Measurements from ENCODE around the gene CREB3L4.

CREB3L4 gene

DNA sequence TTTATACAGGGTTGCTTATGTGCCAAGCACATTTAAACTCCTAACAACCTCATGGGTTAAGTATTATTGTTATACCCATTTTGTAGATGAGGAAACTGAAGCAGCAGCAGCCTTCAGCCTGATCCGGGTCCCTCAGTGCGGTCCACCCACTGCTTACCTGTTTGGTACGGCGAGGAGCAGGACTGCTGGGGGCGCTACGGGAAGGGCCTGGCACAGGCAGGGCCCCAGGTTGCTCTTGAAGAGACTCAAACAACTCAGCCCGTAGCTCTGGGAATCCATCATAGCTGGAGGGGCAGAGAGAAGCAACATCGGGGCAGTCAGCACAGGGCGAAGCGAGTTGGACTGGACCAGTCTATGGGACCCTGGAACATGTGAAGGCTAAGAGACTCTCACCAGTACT is 30.4 kb upstream of the CREB3L4 start:
- no peak for DNase-seq

DNA sequence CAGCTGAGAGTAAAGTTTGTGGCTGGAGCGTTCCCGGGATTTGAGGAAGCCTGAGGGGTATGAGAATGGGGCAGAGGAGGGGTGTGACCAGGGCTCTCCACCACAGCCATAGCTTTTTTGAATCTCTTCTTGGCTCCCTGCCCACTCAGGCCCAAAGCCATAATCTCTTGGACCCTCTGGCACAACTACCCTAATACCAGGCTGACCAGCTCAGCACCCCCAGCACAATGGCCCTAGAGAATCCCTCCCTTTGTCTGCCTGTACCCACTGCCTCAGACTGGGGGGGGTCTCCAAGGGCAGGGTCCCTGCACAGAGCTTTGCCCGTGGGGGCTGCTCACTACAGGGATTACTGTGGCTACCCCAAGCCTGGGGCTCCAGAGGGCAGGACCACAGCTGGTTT is 28.7 kb upstream of the CREB3L4 start:
- no peak for DNase-seq

DNA sequence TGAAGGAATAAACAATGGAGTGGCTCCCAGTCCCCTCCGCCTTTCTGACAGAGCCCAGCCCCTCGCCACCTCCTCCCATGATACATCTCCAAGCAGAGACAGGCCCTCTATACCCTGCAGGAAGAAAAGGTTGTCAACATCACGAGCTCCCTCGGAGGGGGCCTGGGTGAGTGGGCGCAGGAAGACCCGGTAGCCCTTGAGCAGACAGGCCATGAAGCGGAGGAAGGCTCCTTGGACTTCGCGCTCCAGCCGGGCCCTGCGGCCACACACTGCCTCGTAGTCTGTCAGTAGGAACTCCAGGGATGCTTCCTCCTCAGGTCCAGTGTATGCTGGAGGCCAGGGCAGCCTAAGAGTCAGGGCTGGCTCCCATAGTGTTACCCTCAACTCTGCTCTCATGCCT is 28.2 kb upstream of the CREB3L4 start:
- no peak for DNase-seq

DNA sequence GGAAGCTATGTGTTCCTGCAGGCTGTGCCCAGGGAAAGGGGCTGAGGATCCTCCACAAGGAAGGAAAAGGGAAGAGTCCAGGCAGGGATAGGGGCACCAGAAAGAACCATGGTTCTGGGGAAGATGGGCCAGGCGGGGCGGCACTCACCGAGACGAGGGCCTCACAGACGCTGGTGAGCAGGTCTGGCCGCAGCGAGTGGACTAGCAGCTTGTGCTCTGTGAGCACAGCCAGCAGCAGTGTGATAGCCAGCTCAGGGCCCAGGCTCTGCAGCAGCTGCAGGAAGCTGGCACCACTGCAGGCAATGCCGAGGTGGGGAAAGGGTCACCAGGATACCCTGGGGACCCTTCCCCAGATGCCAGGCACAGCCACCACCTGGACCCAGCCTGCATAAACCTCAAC is 26.9 kb upstream of the CREB3L4 start:
- DNase-seq = no peak

DNA sequence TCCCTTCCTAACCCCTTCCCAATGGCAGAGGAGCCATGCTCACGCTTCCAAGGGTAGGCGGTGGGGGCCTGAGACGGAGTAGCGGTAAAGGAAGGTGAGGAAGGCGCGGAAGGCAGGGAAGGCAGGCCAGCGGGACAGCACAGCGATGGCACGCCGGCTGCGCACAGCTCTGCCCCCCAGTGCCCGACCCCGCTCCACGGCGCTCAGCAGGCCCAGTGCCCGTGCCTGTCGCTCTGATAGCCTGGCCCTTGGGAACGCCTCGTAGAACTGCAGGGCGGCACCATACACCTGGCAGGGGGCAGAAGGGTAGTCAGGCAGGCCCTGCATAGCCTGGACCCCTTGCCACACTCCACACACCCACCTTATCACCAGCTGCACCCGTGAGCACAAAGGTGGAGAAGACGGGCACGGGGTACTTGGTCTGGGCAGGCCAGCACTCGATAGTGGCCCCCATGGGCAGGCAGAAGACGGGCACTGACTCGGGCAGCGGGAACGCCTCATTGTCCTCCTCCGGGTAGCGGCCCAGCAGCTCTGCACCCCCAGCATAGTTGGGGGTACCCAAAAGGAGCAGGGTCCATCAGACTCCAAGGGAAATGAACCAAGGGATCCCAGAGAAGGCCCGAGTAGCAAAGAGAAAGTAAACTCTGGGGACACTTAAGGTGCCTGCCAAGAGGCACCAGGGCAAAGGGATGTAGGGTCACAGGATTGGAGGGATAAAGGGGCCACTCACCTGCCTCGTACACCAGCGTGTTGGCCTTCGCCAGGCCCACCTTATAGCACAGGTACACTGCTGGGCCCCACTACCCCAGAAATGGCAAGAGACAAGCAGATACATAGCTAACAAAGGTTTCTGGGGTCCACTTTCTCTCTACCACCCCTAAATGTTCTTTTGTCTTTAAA is 25.6 kb upstream of the CREB3L4 start:
- no peak for DNase-seq

DNA sequence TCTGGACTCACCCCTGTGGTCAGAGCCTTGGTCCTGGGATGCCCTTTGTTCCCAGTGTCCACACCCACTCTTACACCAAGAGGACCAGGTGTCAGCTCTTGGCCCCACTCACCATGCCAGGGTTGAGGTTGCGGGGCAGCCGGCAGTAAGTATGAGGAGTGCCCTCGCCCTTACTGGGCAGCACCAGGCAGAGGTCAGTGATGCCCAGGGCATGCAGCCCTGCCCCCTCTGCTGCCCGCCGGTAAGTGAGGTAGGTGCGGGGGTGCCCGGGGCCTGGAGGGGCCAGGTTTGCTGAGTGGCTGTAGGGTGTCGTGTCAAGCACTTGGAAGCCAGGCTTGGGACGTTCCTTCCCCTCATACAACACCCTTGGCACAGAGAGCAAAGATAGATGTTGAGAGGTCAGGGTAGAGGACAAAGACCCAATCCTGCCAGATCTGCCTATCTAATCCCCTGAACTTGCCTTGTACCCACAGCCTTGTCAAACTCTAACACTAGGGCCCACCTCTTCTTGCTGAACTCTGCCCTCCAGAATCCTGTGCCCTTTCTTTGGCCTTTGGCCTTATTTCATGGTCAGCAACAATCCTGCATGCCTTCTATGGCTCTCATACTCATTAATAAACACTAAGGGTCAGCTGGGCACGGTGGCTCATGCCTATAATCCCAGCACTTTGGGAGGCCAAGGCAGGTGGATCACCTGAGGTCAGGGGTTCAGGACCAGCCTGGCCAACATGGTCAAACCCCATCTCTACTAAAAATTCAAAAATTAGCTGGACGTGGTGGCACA is 24.7 kb upstream of the CREB3L4 start:
- no peak for DNase-seq

DNA sequence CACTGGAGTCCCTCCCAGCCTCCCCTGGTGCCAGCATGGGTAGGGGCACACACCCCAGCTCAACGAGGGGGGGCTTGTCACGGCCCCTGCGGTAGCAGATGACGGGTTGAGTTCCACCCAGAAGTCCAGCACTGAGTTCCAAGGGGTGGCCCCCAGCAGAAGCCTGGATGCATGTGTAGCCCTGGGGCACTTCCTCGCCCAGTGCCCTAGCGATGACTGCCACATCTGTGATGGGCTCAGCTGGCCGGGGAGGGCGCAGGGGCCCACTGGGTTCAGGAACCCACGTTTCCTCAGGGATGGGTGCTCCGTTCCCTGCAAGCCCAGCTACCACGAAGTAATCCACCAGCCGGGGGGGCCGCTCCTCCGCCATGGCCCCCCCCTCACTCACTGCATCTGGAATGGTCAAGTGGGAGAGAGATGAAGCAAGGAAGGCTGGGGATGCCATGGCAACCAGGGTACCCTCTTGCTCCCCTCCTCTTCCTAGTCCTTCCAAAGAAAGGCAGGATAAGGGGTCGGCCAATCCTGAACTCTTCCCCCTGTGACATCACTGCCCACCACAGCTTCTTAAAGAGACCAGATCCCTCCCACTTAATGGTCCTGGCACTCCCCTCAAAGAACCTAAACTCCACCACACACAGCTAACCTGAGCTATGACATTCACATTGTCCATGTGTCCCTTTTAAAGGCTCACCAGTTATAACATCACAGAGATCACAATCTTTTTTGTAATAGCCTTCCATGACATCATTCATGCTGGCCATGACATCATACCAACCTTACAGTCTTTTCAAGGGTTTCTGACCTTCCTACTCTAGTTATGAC is 23.5 kb upstream of the CREB3L4 start:
- DNase-seq = no peak

DNA sequence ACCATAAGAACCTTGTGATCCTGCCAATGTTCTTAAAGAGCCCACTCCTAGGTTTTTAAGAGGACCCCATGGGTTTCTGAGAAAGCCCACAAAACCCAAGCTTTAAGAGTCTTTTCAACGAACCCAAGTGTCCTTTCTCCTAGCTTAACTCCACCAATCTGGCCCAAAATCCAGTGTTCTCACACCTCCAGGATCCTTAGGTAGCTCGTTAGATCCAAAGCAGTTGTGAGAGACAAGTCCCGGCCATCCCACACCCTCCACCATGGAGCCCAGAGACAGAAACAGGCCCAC is 22.9 kb upstream of the CREB3L4 start:
- no peak for DNase-seq

DNA sequence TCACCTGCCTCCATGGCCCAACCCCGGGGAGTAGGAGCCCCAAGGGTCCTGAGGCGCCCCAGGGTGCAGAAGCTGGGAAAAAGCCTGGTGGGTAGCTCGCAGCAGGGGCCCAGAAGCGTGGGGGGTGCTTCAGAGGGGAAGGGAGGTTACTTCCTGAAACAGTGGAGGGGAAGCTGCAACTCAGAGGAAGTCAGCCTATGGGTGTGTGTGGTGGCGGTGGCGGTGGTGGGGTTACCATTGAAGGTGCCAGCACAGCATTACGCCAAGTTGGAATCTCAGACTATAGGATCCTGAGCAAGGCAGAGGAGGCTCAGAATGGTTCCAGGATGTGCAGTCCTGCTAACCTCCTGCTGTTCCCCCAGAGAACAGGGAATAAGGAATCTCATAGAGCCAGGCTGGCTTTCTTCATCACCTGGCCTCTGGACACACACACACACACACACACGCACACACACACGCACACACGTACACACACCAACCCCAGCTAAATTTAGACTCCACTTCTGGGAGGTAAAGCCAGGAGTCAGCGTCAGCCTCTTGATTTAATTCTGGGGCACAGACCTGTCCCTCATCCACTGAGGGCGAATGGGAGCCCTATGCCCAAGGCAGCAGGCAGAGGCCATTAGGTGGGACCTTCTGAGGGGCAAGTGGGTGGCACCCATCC is 22.4 kb upstream of the CREB3L4 start:
- DNase-seq = no peak

DNA sequence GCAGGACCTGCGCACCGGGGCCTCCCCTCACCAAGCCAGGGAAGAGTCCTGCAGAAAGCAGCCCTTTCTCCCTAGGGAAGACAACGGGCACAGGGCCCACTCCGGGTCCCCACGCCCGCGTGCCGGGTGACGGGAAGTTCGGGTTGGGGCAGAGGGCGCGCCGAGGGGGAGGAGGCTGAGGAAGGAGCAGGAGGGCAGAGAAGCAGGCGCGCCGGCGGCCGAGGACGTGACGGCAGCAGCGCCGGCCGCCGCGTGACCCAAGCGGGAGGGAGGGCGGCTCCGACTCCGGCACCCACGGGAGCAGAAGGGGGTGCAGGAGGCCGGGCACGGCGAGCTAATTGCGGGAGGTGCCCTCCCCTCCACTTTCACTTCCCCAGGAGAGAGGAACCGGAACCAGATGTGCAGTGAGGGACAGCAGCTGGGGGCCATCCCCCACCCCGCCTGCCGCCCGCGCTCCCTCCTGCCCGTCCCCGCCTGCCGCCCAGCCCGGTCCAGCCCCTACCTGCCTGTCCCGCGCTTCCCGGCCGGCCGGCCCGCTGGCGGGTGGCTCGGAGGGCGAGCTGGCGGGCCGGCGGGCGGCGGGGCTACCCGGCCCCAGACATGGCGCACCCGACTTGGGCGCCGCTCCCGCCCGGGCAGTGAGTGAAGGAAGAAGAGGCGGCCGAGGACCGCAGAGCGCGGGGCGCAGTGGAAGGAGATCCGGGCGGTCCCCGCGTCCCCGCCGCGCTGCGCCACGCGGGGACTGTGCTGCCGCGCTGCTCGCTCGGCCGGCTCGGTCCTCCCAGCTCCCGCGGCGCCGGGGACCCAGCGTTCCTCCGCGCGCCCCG is 21.7 kb upstream of the CREB3L4 start:
- DNase-seq = no peak

DNA sequence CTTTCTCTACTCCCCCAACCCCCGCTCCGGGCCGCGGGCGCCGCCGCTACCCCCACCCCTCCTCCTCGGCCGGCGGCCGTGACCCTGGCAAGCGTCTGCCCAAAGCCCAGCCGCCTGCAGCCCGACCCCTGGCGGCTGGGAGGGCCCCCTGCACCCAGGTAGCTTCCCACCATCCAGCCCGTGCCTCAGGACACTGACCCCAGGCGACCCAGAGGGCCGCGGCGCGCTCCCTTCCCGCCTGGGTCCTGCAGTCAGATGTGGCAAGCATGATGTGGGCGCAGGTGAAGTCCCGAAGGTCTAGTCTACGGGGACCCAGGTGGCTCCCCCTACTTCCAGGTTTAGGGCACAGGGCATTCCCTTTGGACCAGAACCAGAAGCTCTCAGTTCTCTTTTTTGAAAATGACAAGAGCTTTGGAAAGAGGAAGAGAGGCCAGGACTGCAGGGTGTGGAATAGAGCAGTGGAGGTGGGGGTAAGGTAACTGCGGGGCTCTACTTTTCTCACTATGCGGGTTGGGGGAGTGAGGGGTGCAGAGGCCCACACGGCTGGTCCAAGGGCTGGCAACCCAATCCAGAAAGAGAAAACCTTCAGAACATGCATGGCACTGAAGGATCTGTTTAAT is 21.0 kb upstream of the CREB3L4 start, which contains the start of gene DENND4B:
Gene DENND4B, minus strand, starts transcription at position 97 of the 620 bp plus-strand sequence. CDS start 2,344 bp downstream, outside the sequence.
- no peak for DNase-seq

DNA sequence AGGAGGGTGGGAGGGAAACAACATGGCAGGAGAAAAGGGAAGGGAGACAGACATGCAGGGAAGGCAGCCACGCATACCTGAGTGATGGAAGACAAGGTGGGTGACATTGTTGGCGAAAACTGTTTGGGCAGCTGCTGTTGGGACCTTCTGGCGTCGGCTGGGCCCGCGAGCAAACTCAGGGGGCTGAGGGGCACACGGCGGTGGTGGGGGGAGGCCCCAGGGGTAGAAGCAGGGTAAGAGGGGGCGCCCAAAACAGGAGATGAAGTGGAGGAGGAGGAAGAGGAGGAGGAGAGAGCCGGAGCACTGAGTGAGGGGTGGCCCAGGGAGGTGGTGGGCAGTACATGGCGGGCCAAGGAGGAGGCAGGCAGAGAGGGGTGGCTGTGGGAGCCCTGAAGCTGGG is 16.5 kb upstream of the CREB3L4 start:
- no peak for DNase-seq

DNA sequence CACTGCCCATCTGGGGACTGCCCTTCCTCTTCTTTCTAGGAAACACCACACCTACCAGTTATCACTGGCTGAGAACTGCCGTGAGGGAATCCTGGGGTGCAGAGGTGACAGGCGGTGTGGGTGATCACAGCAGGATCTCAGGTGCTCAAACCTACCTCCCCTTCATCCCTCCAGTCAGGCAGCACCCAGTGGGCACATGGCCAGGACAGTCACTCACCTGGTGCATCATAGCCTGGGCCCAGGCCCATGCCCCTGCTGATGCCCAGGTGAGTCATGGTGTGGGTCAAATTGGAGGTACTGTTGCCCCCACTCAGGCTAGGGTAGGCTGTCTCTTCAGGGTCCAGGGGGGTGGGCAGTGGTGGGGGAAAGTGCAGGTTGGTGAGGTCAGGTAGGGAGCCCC is 15.9 kb upstream of the CREB3L4 start:
- DNase-seq = no peak

DNA sequence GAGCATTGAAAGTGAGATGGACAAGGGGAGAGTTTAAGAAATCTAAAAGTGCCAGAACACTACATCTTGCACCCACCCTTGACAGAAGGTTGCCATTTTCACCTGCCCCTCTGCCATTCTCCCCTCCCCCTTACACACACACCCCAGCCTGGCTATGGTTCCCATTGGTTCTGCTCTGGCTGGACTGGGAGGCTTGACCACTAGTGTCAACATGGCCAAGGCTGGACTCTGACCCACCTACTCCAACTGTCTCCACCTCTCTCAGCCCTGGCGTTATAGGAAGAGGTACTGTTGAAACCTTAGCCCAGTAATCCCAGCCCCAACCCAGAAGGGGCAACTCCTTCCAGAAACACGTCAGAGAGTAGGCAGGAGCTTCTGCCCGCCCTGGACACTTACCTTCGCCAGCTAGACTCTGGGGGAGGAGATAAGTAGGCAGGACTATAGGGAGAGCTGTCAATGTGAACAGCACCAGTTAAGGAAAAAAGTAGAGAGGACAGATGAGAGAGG is 13.8 kb upstream of the CREB3L4 start:
- DNase-seq = no peak

DNA sequence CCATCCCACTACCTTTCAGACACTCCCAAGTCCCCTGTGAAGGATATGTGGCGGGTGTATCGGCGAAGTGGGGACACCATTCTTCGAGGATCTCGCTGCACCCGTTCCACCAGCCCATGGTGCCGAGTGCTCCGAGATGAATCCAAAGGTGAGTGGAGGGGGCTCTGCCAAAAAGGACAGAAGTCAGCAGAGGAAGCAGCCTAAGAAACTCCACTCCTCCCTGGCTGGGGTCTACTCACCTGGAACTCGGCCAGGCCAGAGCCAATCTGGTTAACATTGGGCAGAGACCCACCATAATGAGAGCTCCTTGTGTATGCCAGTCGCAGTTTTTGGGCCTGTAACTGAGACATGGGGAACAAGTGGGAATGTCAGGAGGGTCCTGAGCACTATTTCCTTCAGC is 12.9 kb upstream of the CREB3L4 start:
- DNase-seq = no peak

DNA sequence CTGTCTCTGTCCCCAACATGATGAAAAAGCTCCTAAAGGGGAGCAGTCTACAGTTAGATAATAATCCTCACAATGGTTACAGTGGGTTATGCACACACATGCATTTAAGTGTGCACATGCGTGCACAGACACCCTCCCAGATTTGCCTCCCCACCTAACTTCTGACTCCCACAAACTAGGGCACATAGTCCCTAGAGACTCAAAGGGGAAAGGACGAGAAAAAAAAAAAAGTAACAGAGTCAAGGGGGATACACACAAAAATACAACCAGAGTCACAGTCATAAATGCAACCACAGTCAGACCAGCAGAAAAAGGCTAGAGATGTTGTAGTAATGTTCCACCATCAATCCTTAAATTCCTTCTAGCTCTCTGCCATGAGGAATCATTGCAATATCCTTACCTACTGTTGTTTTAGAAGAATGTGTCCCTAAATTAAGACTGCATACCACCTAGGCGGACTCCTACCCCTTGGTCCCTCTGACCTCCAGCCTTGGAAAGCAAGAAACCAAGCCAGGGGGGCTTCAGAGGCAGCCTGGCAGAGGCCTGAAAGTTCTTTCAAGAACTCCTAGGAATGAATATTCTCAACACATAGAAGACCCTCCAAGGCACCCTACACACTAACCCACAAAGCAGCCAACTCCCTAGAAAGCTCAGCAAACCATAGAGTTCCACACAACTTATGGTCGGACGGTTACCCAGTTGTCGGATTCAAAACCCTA is 10.5 kb upstream of the CREB3L4 start:
- no peak for DNase-seq

DNA sequence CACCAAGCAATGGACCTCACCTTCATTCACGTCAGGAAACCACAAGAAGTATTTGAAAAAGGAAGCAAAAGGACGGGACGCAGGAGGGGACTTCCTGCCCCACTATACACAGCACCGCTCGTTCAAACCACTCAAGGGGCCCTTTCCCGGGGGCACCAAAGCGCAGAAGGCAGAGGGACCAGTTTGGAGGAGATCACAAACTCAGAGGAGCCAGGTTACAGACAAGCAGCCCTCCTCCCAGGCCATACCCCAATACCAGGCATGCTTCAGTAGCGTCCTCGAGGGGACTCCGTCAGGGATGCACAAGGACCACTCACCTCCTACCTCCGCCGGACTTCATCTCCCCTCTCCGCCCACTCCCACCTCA is 10.0 kb upstream of the CREB3L4 start:
- no peak for DNase-seq

DNA sequence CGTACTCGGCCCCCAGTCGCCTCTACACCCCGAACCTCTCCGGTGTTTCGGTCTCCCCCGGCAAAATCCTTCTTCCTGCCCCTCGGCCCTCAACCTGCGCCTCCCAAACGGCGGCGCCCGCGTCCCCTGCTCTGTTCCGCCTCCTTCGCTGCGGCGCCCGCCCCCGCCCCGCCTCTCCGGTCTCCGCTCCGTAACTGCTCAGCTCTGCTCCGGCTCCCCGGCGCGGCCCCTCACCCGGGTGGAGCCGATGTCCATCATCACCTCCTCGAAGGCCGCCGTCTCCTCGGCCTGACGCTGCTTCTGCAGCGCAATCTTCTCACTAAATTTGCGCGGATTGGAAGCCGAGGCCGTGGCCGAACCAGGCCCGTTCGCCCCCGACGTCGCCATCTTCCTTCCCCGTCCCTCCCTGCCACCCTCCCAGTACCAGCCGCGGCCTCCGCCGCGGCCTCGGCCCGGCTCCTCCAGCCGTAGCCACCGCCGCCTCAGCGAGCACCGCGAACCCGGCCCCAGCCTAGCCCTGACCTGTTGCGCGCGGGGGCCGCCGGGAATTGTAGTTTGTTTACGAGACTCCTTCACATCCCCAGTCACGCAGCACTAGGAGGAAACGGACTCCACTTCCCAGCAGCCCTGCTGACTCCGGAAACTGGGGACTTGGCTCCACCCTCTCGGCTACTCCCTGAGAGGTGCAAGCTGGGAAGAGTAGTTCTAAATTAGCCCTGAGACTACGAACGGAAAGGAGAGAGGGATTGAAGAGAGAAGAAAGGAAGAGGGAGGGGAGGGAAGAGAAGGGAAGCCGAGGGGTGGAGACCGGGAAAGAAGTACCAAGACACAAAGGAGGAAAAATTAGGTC is 9.4 kb upstream of the CREB3L4 start, which contains the start of gene CRTC2:
Gene CRTC2, minus strand, starts transcription at position 502 of the 850 bp plus-strand sequence. Its CDS starts 115 bp downstream, at position 387.
- DNase-seq = peak; percentile 85

DNA sequence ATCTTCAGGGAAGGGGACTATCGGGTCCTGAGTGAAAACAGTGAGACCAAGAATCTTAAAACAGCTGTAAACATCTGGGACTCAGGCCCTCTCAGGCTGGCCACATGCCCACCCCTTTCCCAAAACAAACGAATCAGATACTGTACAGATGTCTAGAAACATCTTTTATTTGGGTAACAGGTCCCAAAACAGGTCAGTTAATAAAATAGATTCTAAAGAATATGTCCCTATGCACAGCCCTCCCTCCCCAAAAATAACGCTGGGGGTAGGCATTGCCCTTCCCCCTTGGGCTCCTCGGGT is 8.8 kb upstream of the CREB3L4 start:
- DNase-seq = no peak

DNA sequence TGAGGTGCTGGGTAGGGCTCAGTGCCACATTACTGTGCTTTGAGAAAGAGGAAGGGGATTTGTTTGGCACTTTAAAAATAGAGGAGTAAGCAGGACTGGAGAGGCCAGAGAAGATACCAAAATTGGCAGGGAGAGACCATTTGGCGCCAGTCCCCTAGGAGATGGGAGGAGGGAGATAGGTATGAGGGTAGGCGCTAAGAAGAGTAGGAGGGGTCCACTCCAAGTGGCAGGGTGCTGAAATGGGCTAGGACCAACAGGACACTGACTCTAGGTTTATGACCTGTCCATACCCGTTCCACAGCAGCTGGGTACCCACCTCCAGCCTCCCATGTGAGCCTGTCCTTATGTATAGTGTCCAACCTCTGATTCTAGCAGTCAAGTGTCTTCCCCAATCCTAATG is 8.2 kb upstream of the CREB3L4 start:
- DNase-seq = no peak
